Parathyroid adenoma (tissue), 2 donors: ENCODE measurements around the gene RPL22.

Source experiments
- H2AFZ ChIP-seq: fragments of 300-600 bp; sonication (generic); one replicate; pipeline ENCODE4 v1.7.0; 2017; ENCODE audit warnings: antibody characterized with exemption, mild to moderate bottlenecking
- H3K27ac ChIP-seq: fragments of 300-600 bp; sonication (generic); one replicate; pipeline ENCODE4 v1.7.0; 2017
- H3K27me3 ChIP-seq: fragments of 300-600 bp; sonication (generic); one replicate; pipeline ENCODE4 v1.7.0; 2017; ENCODE audit warnings: low read length; ENCODE audit not compliant: control insufficient read depth, insufficient read depth
- H3K36me3 ChIP-seq: fragments of 300-600 bp; sonication (generic); one replicate; pipeline ENCODE4 v1.7.0; 2017; ENCODE audit warnings: low read length; ENCODE audit not compliant: control insufficient read depth, insufficient read depth
- H3K4me1 ChIP-seq: fragments of 300-600 bp; sonication (generic); one replicate; pipeline ENCODE4 v1.7.0; 2017; ENCODE audit warnings: control low read depth
- H3K4me2 ChIP-seq: fragments of 300-600 bp; sonication (generic); one replicate; pipeline ENCODE4 v1.7.0; 2017; ENCODE audit warnings: low read length
- H3K4me3 ChIP-seq: fragments of 300-600 bp; sonication (generic); one replicate; pipeline ENCODE4 v1.7.0; 2017; ENCODE audit warnings: low read depth, low read length
- H3K79me2 ChIP-seq: fragments of 300-600 bp; sonication (generic); one replicate; pipeline ENCODE4 v1.7.0; 2017; ENCODE audit warnings: control low read depth
- H3K9ac ChIP-seq: fragments of 300-600 bp; sonication (generic); one replicate; pipeline ENCODE4 v1.7.0; 2017; ENCODE audit warnings: mild to moderate bottlenecking
- H3K9me3 ChIP-seq: fragments of 300-600 bp; sonication (generic); one replicate; pipeline ENCODE4 v1.7.0; 2017; ENCODE audit warnings: low read length; ENCODE audit not compliant: control insufficient read depth
- TF ChIP-seq, protein P1 (sequence below): fragments of 300-600 bp; sonication (generic); IDR thresholded peaks from one replicate; pipeline ENCODE4 v1.7.0; 2017; ENCODE audit warnings: antibody characterized with exemption, mild to moderate bottlenecking
- donor health status: primary hyperparathyroidism.

RPL22 gene

DNA sequence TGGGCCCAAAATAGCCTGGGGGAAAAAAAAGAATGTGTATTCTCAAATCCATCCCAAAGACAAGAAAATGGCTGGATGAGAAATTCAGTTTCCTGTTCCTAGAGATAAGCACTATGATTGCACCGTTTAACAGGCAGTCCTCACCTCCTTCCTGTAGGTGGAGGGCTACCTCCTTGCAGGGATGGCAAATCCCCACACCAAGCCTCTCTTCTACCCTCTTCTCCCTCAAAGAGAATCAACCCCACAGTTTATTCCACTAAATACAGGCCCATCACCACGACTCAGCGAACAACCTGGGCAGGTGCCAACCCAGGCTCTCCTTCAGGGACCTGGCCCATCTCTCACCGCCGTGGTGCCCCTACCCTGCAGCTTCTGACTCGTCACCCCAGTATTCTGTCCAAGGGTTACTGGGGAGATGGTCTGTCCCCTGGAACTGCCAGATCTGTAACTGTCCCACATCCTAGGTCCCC, 15.8 kb downstream of the RPL22 start:
- TF ChIP-seq, protein P1, sequence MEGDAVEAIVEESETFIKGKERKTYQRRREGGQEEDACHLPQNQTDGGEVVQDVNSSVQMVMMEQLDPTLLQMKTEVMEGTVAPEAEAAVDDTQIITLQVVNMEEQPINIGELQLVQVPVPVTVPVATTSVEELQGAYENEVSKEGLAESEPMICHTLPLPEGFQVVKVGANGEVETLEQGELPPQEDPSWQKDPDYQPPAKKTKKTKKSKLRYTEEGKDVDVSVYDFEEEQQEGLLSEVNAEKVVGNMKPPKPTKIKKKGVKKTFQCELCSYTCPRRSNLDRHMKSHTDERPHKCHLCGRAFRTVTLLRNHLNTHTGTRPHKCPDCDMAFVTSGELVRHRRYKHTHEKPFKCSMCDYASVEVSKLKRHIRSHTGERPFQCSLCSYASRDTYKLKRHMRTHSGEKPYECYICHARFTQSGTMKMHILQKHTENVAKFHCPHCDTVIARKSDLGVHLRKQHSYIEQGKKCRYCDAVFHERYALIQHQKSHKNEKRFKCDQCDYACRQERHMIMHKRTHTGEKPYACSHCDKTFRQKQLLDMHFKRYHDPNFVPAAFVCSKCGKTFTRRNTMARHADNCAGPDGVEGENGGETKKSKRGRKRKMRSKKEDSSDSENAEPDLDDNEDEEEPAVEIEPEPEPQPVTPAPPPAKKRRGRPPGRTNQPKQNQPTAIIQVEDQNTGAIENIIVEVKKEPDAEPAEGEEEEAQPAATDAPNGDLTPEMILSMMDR = no peak
- H3K4me2 ChIP-seq = no peak overlapping the region
- H3K4me1 ChIP-seq = no peaks in the 10 kb centered on the region
- no peaks in the 10 kb centered on the region for H3K36me3 ChIP-seq
- H3K79me2 ChIP-seq = no peaks in the 10 kb centered on the region
- no peak overlapping the region for H3K9ac ChIP-seq
- no peak overlapping the region for H2AFZ ChIP-seq
- no peak overlapping the region for H3K27ac ChIP-seq
- H3K4me3 ChIP-seq = no peak overlapping the region
- H3K27me3 ChIP-seq = peaks cover 3% of the 10 kb centered on the region
- H3K9me3 ChIP-seq = no peaks in the 10 kb centered on the region

DNA sequence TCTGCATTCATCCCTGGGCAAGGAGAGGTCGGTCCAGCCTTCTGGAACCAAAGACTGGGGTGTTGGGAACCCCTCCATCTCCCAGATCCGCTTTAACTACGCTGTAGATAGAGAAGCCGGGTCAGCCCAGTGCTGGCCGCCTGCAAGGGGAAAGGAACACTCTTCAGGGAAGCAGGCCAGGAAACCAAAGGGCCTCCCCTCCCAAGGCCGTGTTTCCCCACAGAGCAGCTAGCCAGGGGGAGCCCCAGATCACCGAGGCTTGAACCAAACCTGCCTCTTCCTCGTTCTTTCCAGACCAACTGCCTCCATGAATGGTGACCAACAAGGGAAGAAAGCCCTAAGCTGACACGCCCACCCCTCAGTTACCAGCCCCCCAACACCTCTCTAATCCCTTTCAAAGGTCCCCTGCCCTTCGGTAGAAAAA, 18.0 kb downstream of the RPL22 start:
- TF ChIP-seq, protein P1 = no peak

GRCh38 chr1:6180707-6181311, 18.6 kb downstream of the RPL22 start:
- Histone ChIP-seq H3K27me3 (peaks cover 8% of the 10 kb centered on the region), H3K4me2 (peak overlapping the region; percentile 17), H3K36me3 (no peaks in the 10 kb centered on the region), H3K9ac (no peak overlapping the region), H3K9me3 (no peaks in the 10 kb centered on the region), H3K4me3 (no peak overlapping the region), H2AFZ (peak overlapping the region; percentile 33), H3K79me2 (no peaks in the 10 kb centered on the region), H3K27ac (no peak overlapping the region), H3K4me1 (no peaks in the 10 kb centered on the region)
- TF ChIP-seq, protein P1 = no peak

More for the DNA sequence above, 18.0 kb downstream of the RPL22 start:
- Histone ChIP-seq H3K9me3 (no peaks in the 10 kb centered on the region), H3K79me2 (no peaks in the 10 kb centered on the region), H3K4me3 (no peak overlapping the region), H3K4me1 (no peaks in the 10 kb centered on the region), H3K4me2 (no peak overlapping the region), H3K27ac (no peak overlapping the region), H3K27me3 (peaks cover 8% of the 10 kb centered on the region), H2AFZ (no peak overlapping the region), H3K36me3 (no peaks in the 10 kb centered on the region), H3K9ac (no peak overlapping the region)

GRCh38 chr1:6180268-6180706, 19.1 kb downstream of the RPL22 start, which contains the start of gene CHD5:
Gene CHD5, minus strand, starts transcription at chr1:6180321. Its CDS starts 298 bp downstream, at chr1:6180023.
- no peaks in the 10 kb centered on the region for H3K9me3 ChIP-seq
- H3K79me2 ChIP-seq = no peaks in the 10 kb centered on the region
- no peak within 1 kb of the TSS for H3K27ac ChIP-seq
- H3K27me3 ChIP-seq = peaks cover 8% of the 10 kb centered on the region
- H3K36me3 ChIP-seq = no peaks in the 10 kb centered on the region
- peak within 1 kb of the TSS; percentile 17 for H3K4me2 ChIP-seq
- H3K9ac ChIP-seq = no peak within 1 kb of the TSS
- TF ChIP-seq, protein P1 = no peak
- no peaks in the 10 kb centered on the region for H3K4me1 ChIP-seq
- no peak within 1 kb of the TSS for H3K4me3 ChIP-seq
- peak within 1 kb of the TSS; percentile 33 for H2AFZ ChIP-seq
